Measurements from ENCODE around the gene CCDC150.
"Not testable (repeated sequence)": the region's sequence is repeated elsewhere in the genome, so short reads cannot be mapped to it uniquely, and the experiment has no call there.

CCDC150 gene

DNA sequence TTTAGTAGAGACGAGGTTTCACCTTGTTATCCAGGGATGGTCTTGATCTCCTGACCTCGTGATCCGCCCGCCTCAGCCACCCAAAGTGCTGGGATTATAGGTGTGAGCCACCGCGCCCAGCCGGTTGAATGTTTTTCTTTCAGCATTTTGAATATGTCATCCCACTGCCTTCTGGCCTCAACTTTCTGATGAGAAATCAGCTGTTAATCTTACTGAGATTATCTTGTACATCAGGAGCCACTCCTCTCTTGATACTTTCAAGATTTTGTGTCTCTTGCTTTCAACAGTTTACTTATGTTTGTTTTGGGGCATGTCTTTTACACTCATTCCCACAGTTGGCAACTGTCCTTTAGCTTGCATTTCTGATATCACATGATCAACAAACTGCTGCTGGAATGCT lies 46.3 kb downstream of the CCDC150 start:
- POLR2A ChIA-PET = no interaction called here
- CTCF ChIA-PET = interaction anchor here (1.2 to 2.6 kb wide), 2 partner anchors 12 to 14 kb away, joined by 4 to 8 read pairs; no protein-coding TSS in a partner anchor
- TF ChIP-seq, protein P1, sequence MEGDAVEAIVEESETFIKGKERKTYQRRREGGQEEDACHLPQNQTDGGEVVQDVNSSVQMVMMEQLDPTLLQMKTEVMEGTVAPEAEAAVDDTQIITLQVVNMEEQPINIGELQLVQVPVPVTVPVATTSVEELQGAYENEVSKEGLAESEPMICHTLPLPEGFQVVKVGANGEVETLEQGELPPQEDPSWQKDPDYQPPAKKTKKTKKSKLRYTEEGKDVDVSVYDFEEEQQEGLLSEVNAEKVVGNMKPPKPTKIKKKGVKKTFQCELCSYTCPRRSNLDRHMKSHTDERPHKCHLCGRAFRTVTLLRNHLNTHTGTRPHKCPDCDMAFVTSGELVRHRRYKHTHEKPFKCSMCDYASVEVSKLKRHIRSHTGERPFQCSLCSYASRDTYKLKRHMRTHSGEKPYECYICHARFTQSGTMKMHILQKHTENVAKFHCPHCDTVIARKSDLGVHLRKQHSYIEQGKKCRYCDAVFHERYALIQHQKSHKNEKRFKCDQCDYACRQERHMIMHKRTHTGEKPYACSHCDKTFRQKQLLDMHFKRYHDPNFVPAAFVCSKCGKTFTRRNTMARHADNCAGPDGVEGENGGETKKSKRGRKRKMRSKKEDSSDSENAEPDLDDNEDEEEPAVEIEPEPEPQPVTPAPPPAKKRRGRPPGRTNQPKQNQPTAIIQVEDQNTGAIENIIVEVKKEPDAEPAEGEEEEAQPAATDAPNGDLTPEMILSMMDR (IDR thresholded peaks at IDR 0.05; ENCODE audit: control extremely low read depth, extremely low read depth, low read depth, missing control alignments) = no peak

DNA sequence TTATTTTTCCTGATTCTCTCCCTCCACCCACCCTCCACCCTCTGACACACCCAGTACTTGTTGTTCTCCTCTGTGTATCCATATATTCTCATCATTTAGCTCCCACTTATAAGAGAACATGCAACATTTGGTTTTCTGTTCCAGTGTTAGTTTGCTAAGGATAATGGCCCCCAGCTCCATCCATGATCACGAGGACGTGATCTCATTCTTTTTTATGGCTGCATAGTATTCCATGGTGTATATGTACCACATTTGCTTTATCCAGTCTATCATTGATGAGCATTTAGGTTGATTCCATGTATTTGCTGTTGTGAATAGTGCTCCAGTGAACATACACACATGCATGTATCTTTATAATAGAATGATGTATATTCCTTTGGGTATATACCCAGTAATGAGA lies 47.2 kb downstream of the CCDC150 start:
- DNase-seq (ENCODE audit: extremely low spot score); POLR2A ChIA-PET: not testable (repeated sequence)
- CTCF ChIA-PET = interaction anchor here (1.4 to 2.6 kb wide), 2 partner anchors 13 to 233 kb away, joined by 3 to 8 read pairs; no protein-coding TSS in a partner anchor

More for the DNA sequence above, 46.3 kb downstream of the CCDC150 start:
- no peak for DNase-seq (ENCODE audit: extremely low spot score)

DNA sequence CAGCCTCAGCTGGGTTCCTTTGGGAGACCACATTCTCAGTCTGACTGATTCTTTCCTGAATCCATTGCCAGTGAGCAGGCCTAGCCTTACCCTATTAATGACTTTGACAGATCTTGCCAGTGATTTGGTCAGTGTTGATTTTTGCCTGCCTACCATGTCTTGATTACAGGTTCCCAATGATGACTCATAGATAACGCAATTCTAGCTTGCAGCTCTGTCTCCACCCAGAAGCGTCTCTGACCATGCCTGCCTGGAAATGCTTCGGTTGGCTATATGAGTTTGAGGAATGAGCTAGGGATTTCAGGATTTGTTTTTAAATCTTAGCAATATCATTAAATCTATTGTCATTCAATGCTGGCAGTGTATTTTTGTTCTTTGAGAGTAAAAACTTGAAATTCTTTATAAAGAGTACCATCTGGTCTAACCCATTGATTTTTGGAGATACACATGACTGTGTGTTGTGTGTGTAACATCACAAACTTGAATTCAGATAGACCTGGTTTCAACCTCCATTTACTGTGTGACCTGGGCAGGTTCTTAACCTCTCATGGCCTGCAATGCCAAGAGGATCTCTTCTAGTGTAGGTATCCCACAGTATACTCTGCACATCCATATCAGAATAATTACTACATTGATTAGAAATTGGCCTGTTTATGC lies 57.0 kb downstream of the CCDC150 start:
- DNase-seq (ENCODE audit: extremely low spot score) = no peak
- CTCF ChIA-PET = interaction anchor here (1.1 kb wide), 1 partner anchor 33 kb away, joined by 4 read pairs; no protein-coding TSS in a partner anchor
- TF ChIP-seq, protein P1 (IDR thresholded peaks at IDR 0.05; ENCODE audit: control extremely low read depth, extremely low read depth, low read depth, missing control alignments) = no peak
- POLR2A ChIA-PET = interaction anchor here (0.7 kb wide), 1 partner anchor 230 kb away, joined by 3 read pairs; no protein-coding TSS in a partner anchor

DNA sequence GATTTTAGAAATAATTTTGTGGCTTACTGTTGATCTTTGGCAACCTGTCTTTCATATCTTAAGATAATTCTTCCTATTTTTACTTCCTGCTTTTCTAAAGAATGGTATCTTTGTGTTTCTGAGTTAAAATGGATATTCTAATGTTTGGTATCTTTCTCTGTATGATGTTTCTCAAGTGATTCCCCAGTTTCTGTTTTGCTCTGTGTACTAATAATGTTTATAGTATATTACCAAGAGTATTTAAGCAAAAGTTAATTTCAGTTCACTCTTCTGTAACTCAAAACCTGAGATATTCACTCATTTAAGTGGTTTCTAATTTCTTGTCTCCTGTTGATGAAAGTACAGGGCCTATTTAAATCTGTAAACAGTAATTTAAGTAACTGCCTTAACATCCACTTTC lies 58.3 kb downstream of the CCDC150 start:
- ChIA-PET POLR2A (no interaction called here), CTCF (no interaction called here)
- no peak for DNase-seq (ENCODE audit: extremely low spot score)
- TF ChIP-seq, protein P1 (IDR thresholded peaks at IDR 0.05; ENCODE audit: control extremely low read depth, extremely low read depth, low read depth, missing control alignments) = no peak

DNA sequence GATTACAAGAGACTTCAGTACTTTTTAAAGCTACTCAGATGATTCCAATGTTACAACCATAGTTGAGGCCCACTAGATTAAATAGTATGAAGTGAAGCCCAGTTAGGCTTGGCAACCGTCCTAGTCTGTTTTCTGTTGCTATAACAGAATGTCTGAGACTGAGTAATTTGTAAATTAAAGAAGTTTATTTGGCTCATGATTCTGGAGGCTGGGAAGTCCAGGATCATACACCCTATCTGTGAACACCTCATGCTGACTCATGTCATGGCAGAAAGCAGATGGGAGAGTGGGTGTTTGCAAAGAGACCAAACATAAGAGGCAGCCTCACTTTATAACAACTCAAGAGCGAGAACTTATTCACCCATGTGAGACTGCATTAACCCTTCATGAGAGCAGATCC lies 63.1 kb downstream of the CCDC150 start:
- POLR2A ChIA-PET = no interaction called here
- CTCF ChIA-PET = interaction anchor here (0.7 kb wide), 1 partner anchor 29 kb away, joined by 3 read pairs; no protein-coding TSS in a partner anchor
- TF ChIP-seq, protein P1 (IDR thresholded peaks at IDR 0.05; ENCODE audit: control extremely low read depth, extremely low read depth, low read depth, missing control alignments) = no peak
- no peak for DNase-seq (ENCODE audit: extremely low spot score)

DNA sequence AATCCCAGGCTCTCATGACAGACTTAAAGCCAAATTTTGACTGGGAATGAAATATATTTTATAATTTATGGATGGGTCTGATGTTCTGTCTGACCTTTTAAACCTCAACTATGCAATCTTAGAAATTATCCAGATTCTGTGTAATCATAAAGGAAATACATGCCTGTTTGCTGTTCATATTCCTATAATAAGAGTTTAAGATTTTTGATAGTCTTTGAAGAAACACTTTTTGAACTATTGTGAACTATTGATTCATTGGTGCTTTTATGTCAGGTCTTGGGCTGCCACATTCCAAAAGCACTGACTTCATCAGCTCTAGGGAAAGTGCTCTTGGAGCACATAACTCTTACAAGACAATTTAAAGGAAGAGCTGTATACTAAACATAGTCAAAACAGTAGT lies 64.2 kb downstream of the CCDC150 start:
- CTCF ChIA-PET = no interaction called here
- POLR2A ChIA-PET = no interaction called here
- TF ChIP-seq, protein P1 (IDR thresholded peaks at IDR 0.05; ENCODE audit: control extremely low read depth, extremely low read depth, low read depth, missing control alignments) = no peak
- DNase-seq (ENCODE audit: extremely low spot score) = no peak

DNA sequence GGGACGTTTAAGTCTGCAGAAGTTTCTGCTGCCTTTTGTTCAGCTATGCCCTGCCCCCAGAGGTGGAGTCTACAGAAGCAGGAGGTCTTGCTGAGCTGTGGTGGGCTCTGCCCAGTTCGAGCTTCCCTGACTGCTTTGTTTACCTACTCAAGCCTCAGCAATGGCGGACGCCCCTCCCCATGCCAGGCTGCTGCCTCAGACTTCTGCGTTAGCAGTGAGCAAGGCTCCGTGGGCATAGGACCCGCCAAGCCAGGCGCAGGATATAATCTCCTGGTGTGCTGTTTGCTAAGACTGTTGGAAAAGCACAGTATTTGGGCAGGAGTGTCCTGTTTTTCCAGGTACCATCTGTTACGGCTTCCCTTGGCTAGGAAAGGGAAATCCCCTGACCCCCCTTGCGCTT lies 70.5 kb downstream of the CCDC150 start:
- CTCF ChIA-PET = interaction anchor here (2.0 kb wide), 1 partner anchor 9 kb away, joined by 5 read pairs; no protein-coding TSS in a partner anchor
- POLR2A ChIA-PET; DNase-seq (ENCODE audit: extremely low spot score): not testable (repeated sequence)
